Measurements from ENCODE around the gene TTLL13.

TTLL13 gene

GRCh38 chr15:90249203-90249863, at the start of gene TTLL13:
Gene TTLL13 (plus strand): TSS chr15:90249556. CDS start chr15:90250631, 1,075 bp downstream.
- peak; percentile 89 for DNase-seq

GRCh38 chr15:90200534-90201129, 48.7 kb upstream of the TTLL13 start:
- peak; percentile 42 for DNase-seq

GRCh38 chr15:90201130-90201943, 48.0 kb upstream of the TTLL13 start, which contains the start of gene SEMA4B:
Gene SEMA4B (plus strand): TSS chr15:90201330. CDS start chr15:90201579, 249 bp downstream.
- DNase-seq, result peak; percentile 82

- peak; percentile 61 for DNase-seq
These were observed 47.4 kb upstream of the TTLL13 start for GRCh38 chr15:90201944-90202375.

GRCh38 chr15:90202929-90203328, 46.4 kb upstream of the TTLL13 start:
- DNase-seq, result no peak

GRCh38 chr15:90203473-90203872, 45.9 kb upstream of the TTLL13 start:
- DNase-seq, result no peak

GRCh38 chr15:90203922-90204321, 45.4 kb upstream of the TTLL13 start:
- DNase-seq, result peak; percentile 58

- DNase-seq, result no peak
These were observed 44.1 kb upstream of the TTLL13 start for GRCh38 chr15:90205050-90205848.

GRCh38 chr15:90205886-90206285, 43.5 kb upstream of the TTLL13 start:
- no peak for DNase-seq

- no peak for DNase-seq
These were observed 42.1 kb upstream of the TTLL13 start for GRCh38 chr15:90207252-90207651.

GRCh38 chr15:90208356-90208755, 41.0 kb upstream of the TTLL13 start:
- DNase-seq, result no peak

- DNase-seq, result no peak
These were observed 39.8 kb upstream of the TTLL13 start for GRCh38 chr15:90209591-90209990.

- no peak for DNase-seq
These were observed 38.8 kb upstream of the TTLL13 start for GRCh38 chr15:90210593-90210992.

- no peak for DNase-seq
These were observed 38.3 kb upstream of the TTLL13 start for GRCh38 chr15:90211009-90211408.

- DNase-seq, result no peak
These were observed 37.8 kb upstream of the TTLL13 start for GRCh38 chr15:90211440-90212143.

GRCh38 chr15:90212221-90213098, 36.9 kb upstream of the TTLL13 start:
- DNase-seq, result no peak

- no peak for DNase-seq
These were observed 36.1 kb upstream of the TTLL13 start for GRCh38 chr15:90213122-90213817.

GRCh38 chr15:90213818-90214204, 35.5 kb upstream of the TTLL13 start:
- no peak for DNase-seq

GRCh38 chr15:90214553-90215196, 34.7 kb upstream of the TTLL13 start:
- no peak for DNase-seq

Measured in right forelimb (tissue), 1 donor.